ENCODE data around the gene NKX6-1.
A peak's percentile ranks its signal among the peaks of the same experiment; 100 is the strongest.

The NKX6-1 gene

GRCh38 chr4:84495118-84495793, 3.8 kb downstream of the NKX6-1 start:
- TF ChIP-seq CTCF (conservative IDR thresholded peaks at IDR 0.05; ENCODE audit: low read depth, low read length) = no peak
- no peak overlapping the region for H3K4me3 ChIP-seq (ENCODE audit: low read depth, low read length)
- DNase-seq (ENCODE audit: low read depth) = no peak

DNA sequence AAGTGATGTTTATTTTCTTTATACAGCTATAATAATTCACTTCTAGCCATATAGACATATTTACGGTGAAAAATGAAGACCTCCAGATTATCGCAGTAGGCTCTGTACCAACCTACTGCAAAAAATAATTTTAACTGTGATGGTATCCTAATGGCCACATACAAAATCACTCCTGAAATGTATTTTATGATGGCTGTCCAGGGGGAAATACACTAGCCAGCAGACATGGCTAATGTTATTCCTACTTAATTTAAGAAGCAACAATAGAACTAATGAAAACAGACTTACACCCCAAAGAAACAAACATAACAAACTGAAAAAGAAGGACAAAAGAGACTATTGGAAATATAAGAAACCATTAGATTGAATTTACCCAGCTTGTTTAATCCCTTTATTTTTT, 4.6 kb downstream of the NKX6-1 start:
- H3K4me3 ChIP-seq (ENCODE audit: low read depth, low read length) = no peak overlapping the region
- DNase-seq (ENCODE audit: low read depth) = no peak
- no peak for TF ChIP-seq CTCF (conservative IDR thresholded peaks at IDR 0.05; ENCODE audit: low read depth, low read length)

- H3K4me3 ChIP-seq (ENCODE audit: low read depth, low read length) = no peak overlapping the region
- TF ChIP-seq CTCF (conservative IDR thresholded peaks at IDR 0.05; ENCODE audit: low read depth, low read length) = no peak
- DNase-seq (ENCODE audit: low read depth) = no peak
These were observed 5.0 kb downstream of the NKX6-1 start for GRCh38 chr4:84494076-84494475.

GRCh38 chr4:84493092-84493850, 5.8 kb downstream of the NKX6-1 start:
- TF ChIP-seq CTCF (conservative IDR thresholded peaks at IDR 0.05; ENCODE audit: low read depth, low read length) = peak; percentile 23
- no peak for DNase-seq (ENCODE audit: low read depth)
- no peak overlapping the region for H3K4me3 ChIP-seq (ENCODE audit: low read depth, low read length)

GRCh38 chr4:84492737-84493091, 6.4 kb downstream of the NKX6-1 start:
- H3K4me3 ChIP-seq (ENCODE audit: low read depth, low read length) = no peak overlapping the region
- no peak for DNase-seq (ENCODE audit: low read depth)
- no peak for TF ChIP-seq CTCF (conservative IDR thresholded peaks at IDR 0.05; ENCODE audit: low read depth, low read length)

GRCh38 chr4:84492290-84492689, 6.8 kb downstream of the NKX6-1 start:
- H3K4me3 ChIP-seq (ENCODE audit: low read depth, low read length) = no peak overlapping the region
- no peak for DNase-seq (ENCODE audit: low read depth)
- TF ChIP-seq CTCF (conservative IDR thresholded peaks at IDR 0.05; ENCODE audit: low read depth, low read length) = no peak

GRCh38 chr4:84491481-84491880, 7.6 kb downstream of the NKX6-1 start:
- DNase-seq (ENCODE audit: low read depth) = no peak
- no peak for TF ChIP-seq CTCF (conservative IDR thresholded peaks at IDR 0.05; ENCODE audit: low read depth, low read length)
- H3K4me3 ChIP-seq (ENCODE audit: low read depth, low read length) = no peak overlapping the region
